ENCODE measurements around the gene ACTN1.

ACTN1 gene

DNA sequence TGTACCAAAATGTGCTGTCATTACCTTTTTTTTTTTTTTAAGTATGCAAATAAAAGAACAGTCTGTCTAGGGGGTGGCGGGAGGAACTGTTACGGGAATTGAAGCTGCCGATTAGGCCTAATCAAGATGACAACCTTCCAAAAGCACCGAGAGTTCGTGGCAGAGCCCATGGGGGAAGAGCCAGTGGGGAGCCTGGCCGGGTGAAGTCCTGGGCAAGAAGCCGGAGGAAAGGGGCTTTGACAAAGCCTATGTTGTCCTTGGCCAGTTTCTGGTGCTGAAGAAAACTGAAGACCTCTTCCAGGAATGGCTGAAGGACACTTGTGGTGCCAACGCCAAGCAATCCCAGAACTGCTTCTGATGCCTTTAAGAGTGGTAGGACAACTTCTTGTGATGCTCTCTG lies 42.6 kb downstream of the ACTN1 start:
- DNase-seq (ENCODE audit: low read depth), result no peak

DNA sequence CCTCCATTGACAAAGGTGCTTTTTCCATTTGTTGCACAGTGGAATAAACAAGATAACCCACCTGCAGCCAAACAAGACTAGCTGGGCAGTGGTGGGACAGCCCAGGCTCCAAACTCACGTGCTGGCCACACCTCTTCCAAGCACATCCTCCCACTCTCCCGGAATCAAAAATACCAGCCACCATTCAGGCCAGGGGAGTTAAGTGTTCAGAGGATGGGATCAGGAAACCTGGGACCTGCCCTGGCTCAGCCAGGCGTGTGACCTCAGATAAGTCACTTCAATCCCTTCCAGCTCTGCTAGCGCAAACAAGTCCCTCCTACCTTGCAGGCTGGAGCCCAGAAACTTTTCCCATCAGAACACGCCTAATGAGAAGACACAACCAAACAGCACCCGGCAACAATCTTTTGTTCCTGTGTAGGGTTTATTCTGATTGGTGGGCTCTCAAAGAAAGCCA lies 43.3 kb downstream of the ACTN1 start:
- DNase-seq (ENCODE audit: low read depth), result no peak

DNA sequence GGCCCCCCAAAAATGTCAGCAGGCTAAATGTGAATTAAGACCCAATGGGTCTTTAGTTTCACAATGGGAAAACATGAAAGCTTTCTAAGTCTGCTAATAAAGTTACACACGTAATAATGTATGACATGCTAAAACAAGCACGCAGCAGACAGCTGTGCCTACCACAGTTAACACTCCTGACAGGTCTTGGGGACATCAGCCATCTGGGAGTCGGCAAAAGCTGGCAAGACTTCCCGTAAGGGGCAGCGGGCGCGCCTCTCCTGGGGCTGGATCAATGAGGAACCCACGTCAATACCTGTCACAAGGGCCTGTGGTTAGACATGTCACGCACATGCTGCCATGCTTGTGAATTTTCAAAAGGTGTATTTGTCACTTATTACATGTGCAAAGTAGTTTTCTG lies 45.0 kb downstream of the ACTN1 start:
- no peak for DNase-seq (ENCODE audit: low read depth)

DNA sequence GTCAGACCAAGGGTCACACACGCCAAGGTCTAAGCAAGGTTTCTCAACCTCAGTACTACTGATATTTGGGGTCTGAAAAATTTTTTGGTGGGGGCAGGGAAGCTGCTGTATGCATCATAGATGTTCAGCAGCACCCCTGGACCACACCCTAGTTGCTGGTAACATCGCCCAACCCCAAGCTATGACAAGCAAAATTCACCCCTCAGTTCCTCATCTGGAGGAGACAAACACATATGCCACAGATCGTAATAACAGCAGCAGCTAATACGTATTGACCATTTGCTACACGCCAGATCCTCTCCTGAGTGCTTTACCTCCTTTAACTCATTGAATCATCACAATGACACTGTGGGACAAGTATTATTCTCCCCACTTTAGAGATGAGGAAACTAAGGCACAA lies 46.4 kb downstream of the ACTN1 start:
- no peak for DNase-seq (ENCODE audit: low read depth)

DNA sequence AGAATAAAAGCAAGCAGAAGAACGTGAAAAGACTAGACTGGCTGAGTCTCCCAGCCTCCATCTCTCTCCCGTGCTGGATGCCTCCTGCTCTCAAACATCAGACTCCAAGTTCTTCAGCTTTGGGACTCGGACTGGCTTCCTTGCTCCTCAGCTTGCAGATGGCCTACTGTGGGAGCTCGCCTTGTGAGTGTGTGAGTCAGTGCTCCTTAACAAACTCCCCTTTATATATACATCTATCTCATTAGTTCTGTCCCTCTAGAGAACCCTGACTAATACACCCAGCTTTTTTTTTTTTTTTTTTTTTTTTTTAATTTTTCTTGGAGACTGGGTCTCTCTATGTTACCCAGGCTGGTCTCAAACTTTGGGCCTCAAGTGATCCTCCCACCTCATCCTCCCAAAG lies 46.9 kb downstream of the ACTN1 start:
- DNase-seq (ENCODE audit: low read depth), result peak; percentile 61

DNA sequence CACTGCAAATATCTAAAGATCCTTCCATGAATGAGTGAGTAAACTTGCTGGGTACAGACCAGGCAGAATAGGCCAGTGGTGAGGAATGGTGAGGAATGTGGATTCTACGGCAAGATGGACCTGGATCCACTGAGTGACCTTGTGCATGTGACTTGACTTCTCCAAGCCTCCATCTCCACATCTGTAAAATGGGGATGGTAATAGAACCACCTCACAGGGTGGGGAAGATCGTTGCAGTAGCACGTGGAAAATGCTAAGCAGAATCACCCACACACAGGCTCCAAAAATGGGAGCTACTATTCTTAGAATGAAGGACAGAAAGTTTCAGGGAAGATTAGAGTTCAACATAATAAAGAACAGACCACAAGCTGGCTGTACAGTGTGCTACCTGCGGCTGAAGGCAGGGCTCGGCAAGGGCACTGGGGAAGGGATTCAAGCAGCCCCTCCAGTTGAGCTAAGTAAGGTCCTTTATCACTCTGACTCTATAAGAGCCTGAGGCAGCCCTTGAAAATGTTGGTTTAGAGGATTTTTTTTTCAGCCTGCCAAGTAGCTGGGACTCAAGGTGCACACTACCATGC lies 47.5 kb downstream of the ACTN1 start:
- no peak for DNase-seq (ENCODE audit: low read depth)

DNA sequence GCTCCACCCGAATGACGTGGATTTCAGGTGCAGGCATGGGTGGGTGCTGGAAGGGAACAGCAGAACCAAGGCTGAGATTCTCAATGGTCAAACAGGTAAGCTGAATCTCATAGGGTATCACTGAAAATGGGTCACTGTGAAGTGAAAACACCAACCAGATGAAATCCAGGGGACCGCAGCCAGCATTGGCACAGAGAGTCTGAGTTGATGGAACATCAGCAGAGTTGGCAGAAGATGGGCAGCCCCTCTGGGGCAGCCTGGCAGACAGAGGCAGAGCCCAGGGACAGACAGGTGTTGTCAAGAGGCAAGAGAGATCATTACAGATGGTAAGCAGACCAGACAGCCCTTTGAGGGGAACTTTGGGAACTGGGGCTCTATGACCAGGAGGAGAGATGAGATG lies 48.0 kb downstream of the ACTN1 start:
- DNase-seq (ENCODE audit: low read depth), result no peak

DNA sequence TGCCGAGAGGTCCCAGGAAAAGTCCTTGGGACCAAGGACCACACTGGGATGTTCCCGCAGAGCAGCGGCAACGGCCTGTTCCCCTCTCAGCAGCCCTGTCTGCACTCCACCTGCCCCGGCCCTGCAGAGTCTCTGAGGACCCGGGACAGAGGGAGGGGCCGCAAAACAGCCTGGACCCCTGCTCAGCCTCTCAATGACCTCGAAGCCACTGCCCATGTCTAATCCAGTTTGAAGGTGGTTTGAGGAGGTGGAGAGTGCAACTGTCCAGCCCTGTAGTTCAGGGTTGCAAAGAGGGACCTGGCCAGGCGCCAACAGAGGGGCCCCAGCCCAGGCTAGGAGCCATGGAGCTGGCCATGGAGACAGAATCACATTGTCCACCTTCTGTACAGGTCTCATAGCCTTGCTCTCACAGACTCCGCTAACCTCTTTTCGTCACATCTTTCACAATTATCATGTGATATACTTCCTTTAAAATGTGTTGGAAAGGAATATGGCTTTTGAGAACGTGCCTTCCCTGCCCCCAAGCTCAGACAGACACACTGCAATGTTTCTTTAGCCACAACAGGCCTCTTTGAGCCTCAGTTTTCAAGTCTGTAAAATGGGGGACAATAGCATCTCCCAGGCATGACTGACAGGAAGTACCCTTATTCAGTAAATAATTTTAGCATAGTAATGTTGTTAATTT lies 49.3 kb downstream of the ACTN1 start:
- no peak for DNase-seq (ENCODE audit: low read depth)

DNA sequence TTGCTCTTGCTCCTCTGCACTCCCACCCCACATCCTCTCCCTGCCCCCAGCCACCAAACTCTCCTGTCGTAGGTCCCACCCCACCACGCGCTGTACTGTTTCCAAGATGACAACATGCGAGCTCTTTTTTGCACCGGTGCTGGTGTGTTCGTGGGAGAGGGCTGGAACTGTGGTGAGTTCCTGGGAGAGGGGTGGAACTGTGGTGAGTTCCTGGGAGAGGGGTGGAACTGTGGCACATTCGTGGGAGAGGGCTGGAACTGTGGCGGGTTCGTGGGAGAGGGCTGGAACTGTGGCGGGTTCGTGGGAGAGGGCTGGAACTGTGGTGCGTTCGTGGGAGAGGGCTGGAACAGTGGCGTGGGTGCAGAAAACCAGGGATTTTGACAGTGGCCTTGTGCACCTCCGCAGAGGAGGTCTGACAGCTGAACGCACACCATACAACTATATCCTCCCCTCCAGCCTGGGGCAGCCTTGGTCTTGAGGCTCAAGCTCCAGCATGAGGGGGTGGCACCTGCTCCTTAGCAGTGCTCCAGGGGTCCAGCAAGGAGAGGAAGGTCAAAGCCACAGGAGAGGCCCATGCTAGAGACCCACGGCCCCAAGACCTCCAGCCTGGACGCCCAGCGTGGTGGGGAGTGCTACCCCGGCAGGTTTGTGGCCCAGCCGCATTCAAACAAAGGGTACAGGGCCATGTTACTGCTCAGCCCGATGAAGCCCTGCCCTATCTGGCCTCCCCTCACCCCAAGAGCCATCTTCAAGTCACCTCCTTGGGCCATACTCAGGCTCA lies 50.1 kb downstream of the ACTN1 start:
- no peak for DNase-seq (ENCODE audit: low read depth)

DNA sequence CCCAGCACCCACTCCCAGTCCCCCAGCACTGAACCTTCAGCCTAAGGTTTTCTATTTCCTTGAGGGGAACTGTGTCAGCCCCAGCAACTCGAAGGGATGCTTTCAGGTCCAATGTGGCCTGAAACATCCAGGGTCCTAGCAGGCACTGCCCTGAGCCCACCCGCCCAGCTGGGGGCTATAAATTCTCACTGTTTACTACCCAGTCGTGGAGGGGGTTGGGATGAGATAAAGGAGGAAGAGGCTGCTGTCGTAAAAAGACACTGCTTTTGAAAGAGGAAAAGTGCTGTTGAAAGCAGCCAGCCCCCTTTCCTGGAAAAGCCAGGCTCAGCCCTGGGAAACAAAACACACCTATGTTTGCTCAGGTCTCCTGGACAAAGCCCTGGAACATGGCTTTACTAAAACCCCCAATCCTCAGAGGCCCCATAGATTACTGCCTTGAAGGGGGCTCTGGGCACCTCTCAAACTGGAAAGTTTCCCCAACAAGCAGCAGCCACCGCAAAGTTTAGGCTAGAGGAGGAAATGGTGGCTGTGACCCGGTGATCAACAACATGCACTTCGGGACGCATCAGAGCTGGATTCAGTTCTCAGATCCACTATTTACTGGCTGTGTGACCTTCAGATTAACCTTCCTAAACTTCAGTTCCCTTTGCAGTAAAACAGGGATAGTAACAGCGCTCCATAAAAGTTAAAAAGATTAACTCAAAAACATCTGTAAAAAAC lies 51.0 kb downstream of the ACTN1 start:
- DNase-seq (ENCODE audit: low read depth), result no peak

DNA sequence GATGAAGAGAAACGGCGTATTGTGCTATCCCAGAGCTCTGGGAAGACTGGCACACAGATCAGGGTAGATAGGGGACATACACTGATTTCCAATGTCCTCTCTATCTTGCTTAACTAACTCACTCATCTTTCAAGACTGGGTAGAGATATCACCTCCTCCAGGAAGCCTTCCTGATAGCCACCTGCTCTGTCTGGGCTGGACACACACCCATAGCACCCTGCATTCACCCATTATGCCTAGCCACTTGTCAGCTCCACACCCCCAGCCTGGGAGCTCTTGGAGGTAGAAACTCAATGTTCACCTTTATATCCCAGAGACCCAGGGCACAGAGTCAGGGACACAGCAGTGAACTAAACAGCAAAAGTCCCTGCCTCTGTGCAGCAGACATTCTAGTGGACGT lies 52.0 kb downstream of the ACTN1 start:
- no peak for DNase-seq (ENCODE audit: low read depth)

DNA sequence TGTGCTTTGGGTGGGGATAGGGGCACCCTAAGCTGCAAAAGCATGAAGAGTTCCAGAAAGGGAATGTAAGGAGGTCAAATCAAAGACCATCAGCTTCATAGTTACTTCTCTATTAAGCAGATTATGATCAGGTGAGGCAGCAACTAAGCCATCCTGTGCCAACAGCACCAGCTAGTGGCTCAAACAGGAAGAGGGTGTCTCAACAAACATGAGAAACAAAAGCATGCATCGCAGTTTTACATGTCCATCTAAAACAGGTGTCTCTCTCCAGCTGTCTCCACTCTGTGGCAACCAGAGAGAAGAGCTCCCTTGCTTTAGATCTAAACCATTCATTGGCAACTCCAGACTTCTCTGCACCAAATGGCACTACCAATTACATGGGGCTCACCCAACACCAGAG lies 52.9 kb downstream of the ACTN1 start:
- DNase-seq (ENCODE audit: low read depth), result no peak

DNA sequence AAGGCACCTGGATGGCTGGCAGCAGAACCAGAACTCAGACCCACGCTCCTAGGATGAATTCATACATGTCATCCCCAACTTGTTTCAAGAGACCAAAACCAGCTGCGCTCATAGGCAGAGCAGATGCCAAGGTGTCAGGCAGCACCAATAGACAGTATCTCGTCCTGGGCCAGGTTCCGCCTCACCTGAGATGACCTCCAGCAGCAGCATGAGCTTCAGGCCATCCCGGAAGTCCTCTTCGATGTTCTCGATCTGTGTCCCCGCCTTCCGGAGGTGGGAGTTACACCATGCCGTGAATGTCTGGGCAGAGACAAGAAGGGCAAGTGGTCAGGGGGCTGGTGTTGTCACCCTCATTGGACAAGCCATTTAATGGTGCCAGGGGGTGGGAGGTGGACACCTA lies 53.7 kb downstream of the ACTN1 start:
- DNase-seq (ENCODE audit: low read depth), result no peak

DNA sequence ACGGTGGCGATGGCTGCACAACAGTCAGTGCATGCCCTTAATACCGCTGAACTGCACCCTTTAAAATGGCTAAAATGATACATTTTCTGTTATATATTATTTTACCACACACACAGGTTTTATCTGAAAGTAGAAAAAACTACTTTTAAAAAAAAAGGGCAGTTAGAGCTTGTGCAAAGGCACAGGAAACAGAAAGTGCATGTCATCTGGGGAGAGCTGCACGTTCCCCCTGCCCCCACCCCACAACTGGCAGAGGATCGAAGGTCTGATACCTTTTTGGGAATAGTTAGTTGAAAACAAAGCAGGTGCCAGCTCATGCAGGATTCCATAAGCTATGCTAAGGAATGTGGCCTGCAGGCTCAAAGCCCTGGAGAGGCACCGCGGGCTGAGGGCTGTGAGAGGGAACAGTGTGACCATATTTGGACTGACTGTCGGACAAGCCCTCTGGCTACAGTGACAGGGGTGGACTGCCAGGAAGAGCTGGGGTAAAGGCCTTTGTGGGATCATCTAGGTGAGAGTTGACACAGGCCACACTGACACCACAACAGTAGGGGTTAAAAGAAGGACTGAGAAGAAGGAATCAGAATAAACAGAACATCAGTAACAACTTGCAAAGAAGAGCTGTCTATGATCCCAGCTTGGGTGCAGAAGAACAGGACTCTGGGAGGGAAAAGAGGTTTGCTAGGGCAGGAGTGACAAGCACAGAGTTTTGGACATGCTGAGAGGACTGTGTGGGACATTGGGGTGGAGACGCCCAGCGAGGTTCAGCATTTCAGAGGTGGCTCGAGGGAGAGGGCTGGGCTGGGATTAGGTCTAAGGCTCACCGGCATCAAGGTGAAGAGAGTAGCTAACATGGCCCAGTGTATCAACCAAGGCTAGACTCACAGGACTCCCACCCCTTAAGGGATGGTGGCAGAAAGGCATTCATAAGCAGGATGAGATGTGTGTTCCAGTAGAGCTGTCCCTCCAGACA lies 54.6 kb downstream of the ACTN1 start:
- peak; percentile 85 for DNase-seq (ENCODE audit: low read depth)

DNA sequence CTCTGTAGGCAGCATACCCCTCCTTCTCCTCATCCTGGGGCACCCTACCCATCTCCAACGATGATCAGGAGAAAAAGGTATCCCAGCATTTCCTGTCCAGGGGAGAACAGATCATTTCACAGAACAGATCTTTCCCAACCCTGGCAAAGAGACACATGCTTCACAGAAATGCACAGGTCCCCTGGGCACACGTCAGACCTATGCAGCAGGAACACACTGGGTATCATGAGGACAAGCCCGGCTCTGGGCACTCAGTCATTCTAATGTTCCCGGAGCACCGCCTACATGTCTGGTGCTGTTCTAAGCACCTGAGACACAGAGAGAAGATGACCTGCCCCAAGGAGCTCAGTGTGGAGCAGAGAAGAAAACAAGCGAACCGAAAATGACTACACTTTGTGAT lies 56.2 kb downstream of the ACTN1 start:
- no peak for DNase-seq (ENCODE audit: low read depth)

DNA sequence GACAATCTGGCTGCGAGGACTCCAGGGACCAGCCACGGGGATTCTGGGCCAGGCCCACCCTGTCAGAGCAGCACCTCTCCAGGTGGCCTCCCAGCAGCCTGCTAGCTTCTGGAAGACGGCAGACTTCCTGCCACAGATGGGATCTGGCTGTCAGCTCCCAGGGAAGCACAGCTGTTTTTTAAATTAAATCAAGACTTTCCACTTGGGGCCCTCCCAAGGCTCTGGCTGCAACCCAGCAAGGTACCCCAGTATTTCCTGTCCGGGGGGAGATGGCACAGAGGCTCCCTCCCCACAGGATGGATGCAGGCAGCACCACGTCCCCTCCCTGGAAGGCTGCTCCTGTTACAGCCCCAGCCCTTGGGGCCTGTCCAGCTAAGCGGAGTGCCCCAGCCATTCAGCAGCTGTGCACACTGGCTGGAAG lies 56.9 kb downstream of the ACTN1 start:
- no peak for DNase-seq (ENCODE audit: low read depth)

DNA sequence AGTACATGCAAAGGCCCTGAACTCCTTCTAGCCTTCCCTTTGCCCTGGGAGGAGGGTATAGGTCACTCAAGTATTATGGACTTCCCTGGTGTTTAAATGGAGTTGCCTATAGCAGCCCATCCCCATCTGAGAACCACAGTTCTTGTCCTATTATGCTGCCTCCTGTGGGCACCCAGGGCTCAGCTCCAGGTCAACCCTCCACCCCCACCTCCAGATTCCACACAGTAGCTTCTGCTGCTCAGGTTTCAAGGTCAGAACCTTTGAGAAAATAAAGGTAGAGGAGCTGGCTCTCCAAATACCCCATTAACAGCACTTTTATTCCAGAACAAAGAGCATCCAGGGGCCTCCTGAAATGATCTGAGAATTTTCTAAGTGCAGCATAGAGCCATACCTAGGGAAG lies 57.4 kb downstream of the ACTN1 start:
- DNase-seq (ENCODE audit: low read depth), result no peak

DNA sequence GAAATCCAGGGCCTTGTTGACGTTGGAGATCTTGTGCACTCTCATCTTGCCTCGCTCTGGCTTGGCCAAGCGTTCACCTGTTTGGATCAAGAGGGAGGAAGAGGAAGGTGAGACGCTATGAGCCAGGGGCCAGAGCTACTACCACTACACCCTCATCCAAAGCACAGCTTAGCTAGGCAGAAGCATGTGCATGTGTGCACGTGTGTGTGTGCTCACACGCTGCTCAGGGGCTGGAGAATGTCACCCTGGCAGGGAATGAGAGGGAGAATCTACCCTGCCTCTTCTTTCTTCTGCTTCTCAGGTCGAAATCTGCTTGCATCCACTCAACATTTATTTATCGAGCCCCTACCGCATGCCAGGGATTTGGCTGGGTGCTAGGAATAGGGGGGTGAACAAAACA lies 58.1 kb downstream of the ACTN1 start:
- no peak for DNase-seq (ENCODE audit: low read depth)

DNA sequence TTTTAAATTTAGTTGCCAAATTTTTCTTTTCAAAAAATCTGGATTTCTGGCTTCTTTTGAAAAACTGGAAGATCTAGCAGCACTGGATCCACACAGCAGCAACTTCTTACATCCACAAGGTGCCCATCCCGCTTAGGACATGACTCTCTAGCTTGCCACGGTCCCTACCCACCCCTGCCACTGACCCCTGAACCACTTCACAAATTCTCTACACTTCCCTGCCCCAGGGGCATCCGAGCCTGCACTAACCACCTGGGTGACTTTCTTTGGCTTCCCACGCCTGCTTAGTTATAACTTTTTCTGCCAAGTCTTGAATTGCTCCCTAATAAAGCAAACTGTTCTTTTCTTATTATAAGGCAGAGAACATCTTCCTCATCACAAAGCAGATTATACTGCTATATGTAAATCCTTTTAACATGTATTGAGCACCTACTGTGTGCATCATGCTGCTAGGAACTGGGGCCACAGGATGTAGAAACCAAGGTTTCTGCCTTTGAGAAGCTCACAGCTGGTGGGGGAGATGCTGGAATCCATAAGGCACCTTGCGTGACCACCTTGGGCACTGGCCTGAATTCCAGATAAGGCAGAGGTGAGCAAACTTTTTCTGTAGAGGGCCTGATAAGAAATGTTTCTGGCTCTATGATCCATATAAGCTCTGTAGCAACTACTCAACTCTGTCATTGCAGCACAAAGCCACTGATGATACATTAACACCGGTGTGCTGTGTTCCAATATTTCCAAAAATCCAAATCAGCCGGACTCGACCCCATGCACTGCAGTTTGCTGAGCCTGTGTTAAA lies 59.8 kb downstream of the ACTN1 start:
- DNase-seq (ENCODE audit: low read depth), result no peak

DNA sequence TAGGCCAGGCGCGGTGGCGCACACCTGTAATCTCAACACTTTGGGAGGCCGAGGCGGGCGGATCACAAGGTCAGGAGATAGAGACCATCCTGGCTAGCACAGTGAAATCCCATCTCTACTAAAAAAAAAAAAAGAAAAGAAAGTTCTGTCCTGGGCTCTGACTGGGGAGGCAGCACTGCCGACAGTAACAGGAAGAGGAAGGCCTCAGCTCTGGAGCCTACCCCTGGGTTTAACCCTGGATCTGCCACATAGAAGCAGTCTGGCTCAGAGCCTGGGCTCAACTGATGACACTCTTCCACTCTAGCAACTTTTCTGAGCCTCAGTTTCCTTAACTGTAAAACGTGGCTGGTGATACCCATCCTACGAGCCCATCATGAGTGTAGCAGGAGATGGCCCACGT lies 60.5 kb downstream of the ACTN1 start:
- no peak for DNase-seq (ENCODE audit: low read depth)
